Endometrial microvascular endothelial cells (primary cell): ENCODE data around the gene CHIC2. TPM values are rescaled to one million over a fixed set of nuclear protein-coding genes. Genes with fewer than 3 reads are reported as not detected.

Experiments used
- in situ Hi-C: cut with HindIII; loops from 2 replicates; pipeline ENCODE4 v1.10.0; 2017; ENCODE audit warnings: low sequenced_read_pairs, low pct_unique_long_range_greater_than_20kb; ENCODE audit errors: inconsistent ontology term
- total RNA-seq: library from RNA; depleted of rRNA; stranded (reverse); fragments of >200 nt; gene quantifications from one replicate; pipeline ENCODE4 v1.2.3, GENCODE V29; 2015; ENCODE audit errors: inconsistent ontology term

The CHIC2 gene
- total RNA-seq, 1 donor from 2014 or later: 39.5 TPM

- in situ Hi-C loops: no loop called here
These were observed 30.0 kb upstream of the CHIC2 start for GRCh38 chr4:54094451-54094850.

- in situ Hi-C loops: no loop called here
These were observed 29.2 kb upstream of the CHIC2 start for GRCh38 chr4:54093324-54094240.

- in situ Hi-C loops: no loop called here
These were observed 28.3 kb upstream of the CHIC2 start for GRCh38 chr4:54092405-54093323.

GRCh38 chr4:54091637-54092404, 27.4 kb upstream of the CHIC2 start:
- in situ Hi-C loops: no loop called here

GRCh38 chr4:54090804-54091623, 26.6 kb upstream of the CHIC2 start:
- in situ Hi-C loops: no loop called here

GRCh38 chr4:54090404-54090803, 26.0 kb upstream of the CHIC2 start:
- in situ Hi-C loops: no loop called here

- in situ Hi-C loops: no loop called here
These were observed 25.5 kb upstream of the CHIC2 start for GRCh38 chr4:54089875-54090274.

GRCh38 chr4:54085284-54085683, 20.9 kb upstream of the CHIC2 start:
- in situ Hi-C loops: no loop called here

GRCh38 chr4:54082168-54082567, 17.8 kb upstream of the CHIC2 start:
- in situ Hi-C loops: no loop called here

GRCh38 chr4:54077812-54078211, 13.4 kb upstream of the CHIC2 start:
- in situ Hi-C loops: no loop called here

- in situ Hi-C loops: no loop called here
These were observed 12.3 kb upstream of the CHIC2 start for GRCh38 chr4:54076673-54077072.

GRCh38 chr4:54074381-54074780, 10.0 kb upstream of the CHIC2 start:
- in situ Hi-C loops: loop anchor here (25.0 kb wide), 1 partner anchor 137 kb away; no protein-coding TSS in a partner anchor

- in situ Hi-C loops: loop anchor here (25.0 kb wide), 1 partner anchor 136 kb away; no protein-coding TSS in a partner anchor
These were observed 9.0 kb upstream of the CHIC2 start for GRCh38 chr4:54073271-54073880.

- in situ Hi-C loops: loop anchor here (25.0 kb wide), 1 partner anchor 130 kb away; no protein-coding TSS in a partner anchor
These were observed 2.8 kb upstream of the CHIC2 start for GRCh38 chr4:54067166-54067565.

- in situ Hi-C loops: loop anchor here (25.0 kb wide), 1 partner anchor 129 kb away; no protein-coding TSS in a partner anchor
These were observed 2.3 kb upstream of the CHIC2 start for GRCh38 chr4:54066718-54067129.

- in situ Hi-C loops: loop anchor here (25.0 kb wide), 1 partner anchor 129 kb away; no protein-coding TSS in a partner anchor
These were observed 1.6 kb upstream of the CHIC2 start for GRCh38 chr4:54066088-54066415.

- in situ Hi-C loops: loop anchor here (25.0 kb wide), 1 partner anchor 128 kb away; no protein-coding TSS in a partner anchor
These were observed 1.1 kb upstream of the CHIC2 start for GRCh38 chr4:54065282-54066087.
